ENCODE measurements around the gene SMOC1.
"Not testable (repeated sequence)": the region's sequence is repeated elsewhere in the genome, so short reads cannot be mapped to it uniquely, and the experiment has no call there.

SMOC1 gene

DNA sequence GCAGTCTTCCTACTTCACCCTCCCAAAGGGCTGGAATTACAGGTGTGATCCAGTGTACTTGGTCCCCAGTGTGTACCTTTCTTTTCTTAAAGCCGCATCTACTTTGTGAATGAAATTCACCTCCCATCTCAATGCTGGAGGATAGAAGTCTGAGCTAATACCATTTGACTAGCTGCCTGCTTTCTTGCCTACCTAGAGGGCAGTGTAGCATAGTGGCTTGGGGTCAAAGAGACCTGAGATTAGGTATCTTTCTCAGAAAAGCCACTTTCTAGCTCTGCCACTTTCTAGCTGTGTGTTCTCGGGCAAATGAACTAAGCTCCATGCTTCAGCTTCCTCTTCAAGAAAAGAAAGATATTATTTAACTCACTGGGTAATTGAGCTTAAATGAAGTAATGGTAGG is 16.9 kb downstream of the SMOC1 start:
- 96 to 100% methylated on average over 1 to 2 of the region's 2 CpGs for WGBS, 2 experiments
- peaks cover 7% of the 10 kb centered on the region for H3K4me1 ChIP-seq (ENCODE audit: control insufficient read depth, insufficient read depth, low read length)

DNA sequence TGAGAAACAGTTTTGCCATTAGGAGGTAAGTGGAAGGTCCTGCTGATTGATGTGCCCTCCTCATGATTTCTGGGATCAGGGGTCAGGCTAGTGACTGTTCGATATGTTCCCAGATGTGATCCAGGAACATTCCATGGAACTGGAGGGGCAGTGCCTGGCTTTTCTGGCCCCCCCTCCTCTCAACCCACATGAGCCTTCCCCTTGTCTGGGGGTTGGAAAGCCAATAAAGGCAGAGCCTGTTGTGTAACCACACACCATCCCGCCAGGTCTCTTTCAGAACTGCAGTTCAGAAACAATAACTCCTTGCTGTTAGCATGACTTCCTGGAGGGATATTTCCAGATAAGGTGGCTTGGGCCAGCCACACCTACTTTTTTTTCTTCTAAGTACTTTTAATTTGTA is 17.8 kb downstream of the SMOC1 start:
- peaks cover 11% of the 10 kb centered on the region for H3K36me3 ChIP-seq (ENCODE audit: control insufficient read depth, insufficient read depth, low read length)
- no peaks in the 10 kb centered on the region for H3K9me3 ChIP-seq (ENCODE audit: control insufficient read depth, low read length)
- WGBS, 2 experiments, result 95 to 97% methylated on average over 2 of the region's 2 CpGs

More for the DNA sequence above, 16.9 kb downstream of the SMOC1 start:
- H3K9me3 ChIP-seq (ENCODE audit: control insufficient read depth, low read length), result no peaks in the 10 kb centered on the region
- H3K4me3 ChIP-seq (ENCODE audit: insufficient read depth, low read depth, low read length), result no peak overlapping the region
- H3K27ac ChIP-seq (ENCODE audit: insufficient read depth, low read depth, low read length, poor library complexity, severe bottlenecking), result no peak overlapping the region
- H3K27me3 ChIP-seq (ENCODE audit: control insufficient read depth, insufficient read depth, low read length, poor library complexity, severe bottlenecking), result no peaks in the 10 kb centered on the region
- peaks cover 11% of the 10 kb centered on the region for H3K36me3 ChIP-seq (ENCODE audit: control insufficient read depth, insufficient read depth, low read length)

DNA sequence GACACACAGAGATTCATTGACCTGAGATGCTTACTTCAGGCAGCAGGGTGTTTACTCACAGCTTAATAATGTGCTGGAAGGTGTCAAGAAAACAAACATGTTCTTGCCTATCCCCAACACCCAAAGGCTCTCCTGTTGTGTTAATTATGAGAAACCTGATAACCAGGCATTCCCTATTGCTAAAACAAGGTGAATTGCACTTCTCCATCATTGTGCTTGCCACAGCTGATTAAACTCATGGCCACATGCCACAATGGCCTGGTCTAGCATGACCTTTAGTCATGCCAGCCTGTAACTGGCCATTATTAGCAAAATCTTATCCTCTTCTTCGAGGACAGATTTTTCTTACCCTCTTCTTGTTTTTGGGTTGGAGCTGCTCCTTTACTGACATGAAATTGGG is 21.4 kb downstream of the SMOC1 start:
- Histone ChIP-seq H3K27me3 (ENCODE audit: control insufficient read depth, insufficient read depth, low read length, poor library complexity, severe bottlenecking) (no peaks in the 10 kb centered on the region), H3K27ac (ENCODE audit: insufficient read depth, low read depth, low read length, poor library complexity, severe bottlenecking) (no peak overlapping the region), H3K4me3 (ENCODE audit: insufficient read depth, low read depth, low read length) (no peak overlapping the region), H3K9me3 (ENCODE audit: control insufficient read depth, low read length) (no peaks in the 10 kb centered on the region), H3K36me3 (ENCODE audit: control insufficient read depth, insufficient read depth, low read length) (peaks cover 12% of the 10 kb centered on the region), H3K4me1 (ENCODE audit: control insufficient read depth, insufficient read depth, low read length) (no peaks in the 10 kb centered on the region)
- 94 to 100% methylated on average over 1 of the region's 1 CpG for WGBS, 2 experiments

More for the DNA sequence above, 17.8 kb downstream of the SMOC1 start:
- peaks cover 7% of the 10 kb centered on the region for H3K4me1 ChIP-seq (ENCODE audit: control insufficient read depth, insufficient read depth, low read length)
- H3K4me3 ChIP-seq (ENCODE audit: insufficient read depth, low read depth, low read length), result no peak overlapping the region
- no peaks in the 10 kb centered on the region for H3K27me3 ChIP-seq (ENCODE audit: control insufficient read depth, insufficient read depth, low read length, poor library complexity, severe bottlenecking)
- H3K27ac ChIP-seq (ENCODE audit: insufficient read depth, low read depth, low read length, poor library complexity, severe bottlenecking), result no peak overlapping the region

- H3K9me3 ChIP-seq (ENCODE audit: control insufficient read depth, low read length), result no peaks in the 10 kb centered on the region
- H3K27ac ChIP-seq (ENCODE audit: insufficient read depth, low read depth, low read length, poor library complexity, severe bottlenecking), result no peak overlapping the region
- H3K4me3 ChIP-seq (ENCODE audit: insufficient read depth, low read depth, low read length), result no peak overlapping the region
Measured at GRCh38 chr14:69901113-69901951, 22.1 kb downstream of the SMOC1 start.

GRCh38 chr14:69903046-69903445 is 23.8 kb downstream of the SMOC1 start:
- H3K36me3 ChIP-seq (ENCODE audit: control insufficient read depth, insufficient read depth, low read length); H3K9me3 ChIP-seq (ENCODE audit: control insufficient read depth, low read length); H3K27ac ChIP-seq (ENCODE audit: insufficient read depth, low read depth, low read length, poor library complexity, severe bottlenecking); H3K27me3 ChIP-seq (ENCODE audit: control insufficient read depth, insufficient read depth, low read length, poor library complexity, severe bottlenecking); H3K4me3 ChIP-seq (ENCODE audit: insufficient read depth, low read depth, low read length); H3K4me1 ChIP-seq (ENCODE audit: control insufficient read depth, insufficient read depth, low read length): not testable (repeated sequence)
- whole genome bisulfite sequencing, 2 experiments, result 95 to 96% methylated on average over 26 of the region's 29 CpGs

More at GRCh38 chr14:69901113-69901951, 22.1 kb downstream of the SMOC1 start:
- Histone ChIP-seq H3K4me1 (ENCODE audit: control insufficient read depth, insufficient read depth, low read length) (no peaks in the 10 kb centered on the region), H3K36me3 (ENCODE audit: control insufficient read depth, insufficient read depth, low read length) (peaks cover 12% of the 10 kb centered on the region), H3K27me3 (ENCODE audit: control insufficient read depth, insufficient read depth, low read length, poor library complexity, severe bottlenecking) (no peaks in the 10 kb centered on the region)
- WGBS, 2 experiments, result 92 to 95% methylated on average over 1 of the region's 1 CpG

GRCh38 chr14:69904246-69904645 is 25.0 kb downstream of the SMOC1 start:
- H3K9me3 ChIP-seq (ENCODE audit: control insufficient read depth, low read length), result no peaks in the 10 kb centered on the region

GRCh38 chr14:69906201-69906600 is 27.0 kb downstream of the SMOC1 start:
- Histone ChIP-seq H3K36me3 (ENCODE audit: control insufficient read depth, insufficient read depth, low read length) (peaks cover 4% of the 10 kb centered on the region), H3K4me1 (ENCODE audit: control insufficient read depth, insufficient read depth, low read length) (no peaks in the 10 kb centered on the region), H3K4me3 (ENCODE audit: insufficient read depth, low read depth, low read length) (no peak overlapping the region), H3K27ac (ENCODE audit: insufficient read depth, low read depth, low read length, poor library complexity, severe bottlenecking) (no peak overlapping the region), H3K9me3 (ENCODE audit: control insufficient read depth, low read length) (no peaks in the 10 kb centered on the region), H3K27me3 (ENCODE audit: control insufficient read depth, insufficient read depth, low read length, poor library complexity, severe bottlenecking) (no peaks in the 10 kb centered on the region)
- WGBS, 2 experiments, result 54 to 56% methylated on average over 3 of the region's 3 CpGs

More at GRCh38 chr14:69904246-69904645, 25.0 kb downstream of the SMOC1 start:
- no peaks in the 10 kb centered on the region for H3K27me3 ChIP-seq (ENCODE audit: control insufficient read depth, insufficient read depth, low read length, poor library complexity, severe bottlenecking)
- peaks cover 4% of the 10 kb centered on the region for H3K36me3 ChIP-seq (ENCODE audit: control insufficient read depth, insufficient read depth, low read length)
- no peak overlapping the region for H3K27ac ChIP-seq (ENCODE audit: insufficient read depth, low read depth, low read length, poor library complexity, severe bottlenecking)
- 89 to 93% methylated on average over 1 of the region's 1 CpG for WGBS, 2 experiments
- no peak overlapping the region for H3K4me3 ChIP-seq (ENCODE audit: insufficient read depth, low read depth, low read length)
- H3K4me1 ChIP-seq (ENCODE audit: control insufficient read depth, insufficient read depth, low read length), result no peaks in the 10 kb centered on the region

DNA sequence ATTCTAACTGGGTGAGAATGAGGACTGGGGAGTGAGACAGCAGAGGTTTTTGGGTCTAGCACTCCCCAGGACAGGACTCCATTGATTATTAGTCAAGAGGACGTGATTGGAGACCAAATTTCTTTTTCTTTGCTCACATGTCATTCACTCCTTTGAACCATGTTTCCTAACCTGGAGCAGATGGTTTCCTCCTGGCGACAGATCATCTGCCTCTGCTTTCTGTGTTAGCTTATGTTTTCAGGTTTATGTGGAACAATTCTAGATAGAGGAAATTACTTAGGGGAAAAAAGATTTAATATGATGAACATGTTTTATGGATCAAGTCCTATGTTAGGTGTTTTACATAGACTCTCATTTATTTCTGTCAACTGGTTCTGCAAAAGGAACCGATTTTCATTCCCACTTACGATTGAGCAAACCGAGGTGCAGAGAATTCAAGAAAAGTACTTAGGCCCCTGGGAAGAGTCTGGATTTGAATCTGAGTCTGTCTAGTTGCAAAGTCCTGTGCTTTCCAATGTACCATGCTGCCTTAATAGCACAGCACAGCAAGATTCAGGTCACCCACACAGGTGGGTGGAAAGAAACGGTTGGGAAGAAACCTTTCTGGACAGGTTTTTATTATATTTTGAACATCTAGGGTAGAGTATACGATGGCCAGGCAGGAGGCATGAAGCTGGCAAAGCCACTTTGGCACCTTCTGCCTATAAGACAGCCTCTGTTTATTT is 30.8 kb downstream of the SMOC1 start:
- 94% methylated on average over 7 of the region's 7 CpGs for WGBS, 2 experiments
- no peaks in the 10 kb centered on the region for H3K9me3 ChIP-seq (ENCODE audit: control insufficient read depth, low read length)
- H3K4me3 ChIP-seq (ENCODE audit: insufficient read depth, low read depth, low read length), result no peak overlapping the region
- no peaks in the 10 kb centered on the region for H3K27me3 ChIP-seq (ENCODE audit: control insufficient read depth, insufficient read depth, low read length, poor library complexity, severe bottlenecking)
- H3K4me1 ChIP-seq (ENCODE audit: control insufficient read depth, insufficient read depth, low read length), result no peaks in the 10 kb centered on the region
- H3K27ac ChIP-seq (ENCODE audit: insufficient read depth, low read depth, low read length, poor library complexity, severe bottlenecking), result no peak overlapping the region
- peaks cover 3% of the 10 kb centered on the region for H3K36me3 ChIP-seq (ENCODE audit: control insufficient read depth, insufficient read depth, low read length)

GRCh38 chr14:69910871-69911270 is 31.7 kb downstream of the SMOC1 start:
- Histone ChIP-seq H3K4me1 (ENCODE audit: control insufficient read depth, insufficient read depth, low read length) (peaks cover 3% of the 10 kb centered on the region), H3K9me3 (ENCODE audit: control insufficient read depth, low read length) (no peaks in the 10 kb centered on the region), H3K36me3 (ENCODE audit: control insufficient read depth, insufficient read depth, low read length) (no peaks in the 10 kb centered on the region), H3K27ac (ENCODE audit: insufficient read depth, low read depth, low read length, poor library complexity, severe bottlenecking) (no peak overlapping the region), H3K27me3 (ENCODE audit: control insufficient read depth, insufficient read depth, low read length, poor library complexity, severe bottlenecking) (no peaks in the 10 kb centered on the region), H3K4me3 (ENCODE audit: insufficient read depth, low read depth, low read length) (no peak overlapping the region)
- WGBS, 2 experiments, result 91 to 98% methylated on average over 3 of the region's 3 CpGs

DNA sequence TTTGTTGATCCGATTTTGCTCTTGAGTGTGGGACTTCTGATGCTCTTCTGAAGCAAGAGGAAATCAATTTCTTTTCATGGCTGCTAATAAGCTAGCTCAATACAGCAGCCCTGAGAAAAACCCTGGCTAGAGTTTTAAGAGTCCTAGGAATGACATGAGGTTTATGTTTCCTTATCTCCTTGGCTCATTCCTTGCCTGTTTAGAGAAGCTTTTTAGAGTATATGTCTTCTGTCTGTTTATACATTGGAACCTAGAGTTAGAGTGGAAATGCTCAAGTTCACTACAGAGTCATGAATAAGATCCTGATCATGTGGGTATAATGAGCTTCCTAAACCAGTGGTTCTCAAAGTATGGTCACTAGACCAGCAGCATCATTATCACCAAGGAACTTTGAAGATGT is 34.5 kb downstream of the SMOC1 start:
- WGBS, 2 experiments, result 86% methylated on average over 1 of the region's 1 CpG
- H3K9me3 ChIP-seq (ENCODE audit: control insufficient read depth, low read length), result no peaks in the 10 kb centered on the region
- peaks cover 9% of the 10 kb centered on the region for H3K4me1 ChIP-seq (ENCODE audit: control insufficient read depth, insufficient read depth, low read length)
- H3K27ac ChIP-seq (ENCODE audit: insufficient read depth, low read depth, low read length, poor library complexity, severe bottlenecking), result no peak overlapping the region
- no peak overlapping the region for H3K4me3 ChIP-seq (ENCODE audit: insufficient read depth, low read depth, low read length)
- H3K36me3 ChIP-seq (ENCODE audit: control insufficient read depth, insufficient read depth, low read length), result no peaks in the 10 kb centered on the region
- no peaks in the 10 kb centered on the region for H3K27me3 ChIP-seq (ENCODE audit: control insufficient read depth, insufficient read depth, low read length, poor library complexity, severe bottlenecking)
